GM19023 (cell line): ENCODE data around the gene PROC.
"Not testable (repeated sequence)": the region's sequence is repeated elsewhere in the genome, so short reads cannot be mapped to it uniquely, and the experiment has no call there.

Experiments
- ATAC-seq: cut with Tn5 transposase; IDR thresholded peaks from one replicate; pipeline ENCODE4 v1.9.1; 2021; ENCODE audit warnings: mild to moderate bottlenecking, moderate library complexity; ENCODE audit not compliant: unreplicated experiment

The PROC gene

GRCh38 chr2:127425540-127426490, 7.6 kb downstream of the PROC start:
- no peak for ATAC-seq

DNA sequence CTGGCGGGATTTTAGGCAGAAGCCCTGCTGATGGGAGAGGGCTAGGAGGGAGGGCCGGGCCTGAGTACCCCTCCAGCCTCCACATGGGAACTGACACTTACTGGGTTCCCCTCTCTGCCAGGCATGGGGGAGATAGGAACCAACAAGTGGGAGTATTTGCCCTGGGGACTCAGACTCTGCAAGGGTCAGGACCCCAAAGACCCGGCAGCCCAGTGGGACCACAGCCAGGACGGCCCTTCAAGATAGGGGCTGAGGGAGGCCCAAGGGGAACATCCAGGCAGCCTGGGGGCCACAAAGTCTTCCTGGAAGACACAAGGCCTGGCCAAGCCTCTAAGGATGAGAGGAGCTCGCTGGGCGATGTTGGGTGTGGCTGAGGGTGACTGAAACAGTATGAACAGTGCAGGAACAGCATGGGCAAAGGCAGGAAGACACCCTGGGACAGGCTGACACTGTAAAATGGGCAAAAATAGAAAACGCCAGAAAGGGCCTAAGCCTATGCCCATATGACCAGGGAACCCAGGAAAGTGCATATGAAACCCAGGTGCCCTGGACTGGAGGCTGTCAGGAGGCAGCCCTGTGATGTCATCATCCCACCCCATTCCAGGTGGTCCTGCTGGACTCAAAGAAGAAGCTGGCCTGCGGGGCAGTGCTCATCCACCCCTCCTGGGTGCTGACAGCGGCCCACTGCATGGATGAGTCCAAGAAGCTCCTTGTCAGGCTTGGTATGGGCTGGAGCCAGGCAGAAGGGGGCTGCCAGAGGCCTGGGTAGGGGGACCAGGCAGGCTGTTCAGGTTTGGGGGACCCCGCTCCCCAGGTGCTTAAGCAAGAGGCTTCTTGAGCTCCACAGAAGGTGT, 8.5 kb downstream of the PROC start:
- ATAC-seq, result no peak

DNA sequence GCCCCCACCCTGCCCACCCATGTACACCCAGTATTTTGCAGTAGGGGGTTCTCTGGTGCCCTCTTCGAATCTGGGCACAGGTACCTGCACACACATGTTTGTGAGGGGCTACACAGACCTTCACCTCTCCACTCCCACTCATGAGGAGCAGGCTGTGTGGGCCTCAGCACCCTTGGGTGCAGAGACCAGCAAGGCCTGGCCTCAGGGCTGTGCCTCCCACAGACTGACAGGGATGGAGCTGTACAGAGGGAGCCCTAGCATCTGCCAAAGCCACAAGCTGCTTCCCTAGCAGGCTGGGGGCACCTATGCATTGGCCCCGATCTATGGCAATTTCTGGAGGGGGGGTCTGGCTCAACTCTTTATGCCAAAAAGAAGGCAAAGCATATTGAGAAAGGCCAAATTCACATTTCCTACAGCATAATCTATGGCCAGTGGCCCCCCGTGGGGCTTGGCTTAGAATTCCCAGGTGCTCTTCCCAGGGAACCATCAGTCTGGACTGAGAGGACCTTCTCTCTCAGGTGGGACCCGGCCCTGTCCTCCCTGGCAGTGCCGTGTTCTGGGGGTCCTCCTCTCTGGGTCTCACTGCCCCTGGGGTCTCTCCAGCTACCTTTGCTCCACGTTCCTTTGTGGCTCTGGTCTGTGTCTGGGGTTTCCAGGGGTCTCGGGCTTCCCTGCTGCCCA, 9.3 kb downstream of the PROC start:
- no peak for ATAC-seq

DNA sequence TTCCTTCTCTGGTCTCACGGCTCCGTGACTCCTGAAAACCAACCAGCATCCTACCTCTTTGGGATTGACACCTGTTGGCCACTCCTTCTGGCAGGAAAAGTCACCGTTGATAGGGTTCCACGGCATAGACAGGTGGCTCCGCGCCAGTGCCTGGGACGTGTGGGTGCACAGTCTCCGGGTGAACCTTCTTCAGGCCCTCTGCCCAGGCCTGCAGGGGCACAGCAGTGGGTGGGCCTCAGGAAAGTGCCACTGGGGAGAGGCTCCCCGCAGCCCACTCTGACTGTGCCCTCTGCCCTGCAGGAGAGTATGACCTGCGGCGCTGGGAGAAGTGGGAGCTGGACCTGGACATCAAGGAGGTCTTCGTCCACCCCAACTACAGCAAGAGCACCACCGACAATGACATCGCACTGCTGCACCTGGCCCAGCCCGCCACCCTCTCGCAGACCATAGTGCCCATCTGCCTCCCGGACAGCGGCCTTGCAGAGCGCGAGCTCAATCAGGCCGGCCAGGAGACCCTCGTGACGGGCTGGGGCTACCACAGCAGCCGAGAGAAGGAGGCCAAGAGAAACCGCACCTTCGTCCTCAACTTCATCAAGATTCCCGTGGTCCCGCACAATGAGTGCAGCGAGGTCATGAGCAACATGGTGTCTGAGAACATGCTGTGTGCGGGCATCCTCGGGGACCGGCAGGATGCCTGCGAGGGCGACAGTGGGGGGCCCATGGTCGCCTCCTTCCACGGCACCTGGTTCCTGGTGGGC, 10.0 kb downstream of the PROC start:
- ATAC-seq, result no peak

- ATAC-seq, result no peak
Observed at GRCh38 chr2:127428815-127429109, 10.5 kb downstream of the PROC start.

DNA sequence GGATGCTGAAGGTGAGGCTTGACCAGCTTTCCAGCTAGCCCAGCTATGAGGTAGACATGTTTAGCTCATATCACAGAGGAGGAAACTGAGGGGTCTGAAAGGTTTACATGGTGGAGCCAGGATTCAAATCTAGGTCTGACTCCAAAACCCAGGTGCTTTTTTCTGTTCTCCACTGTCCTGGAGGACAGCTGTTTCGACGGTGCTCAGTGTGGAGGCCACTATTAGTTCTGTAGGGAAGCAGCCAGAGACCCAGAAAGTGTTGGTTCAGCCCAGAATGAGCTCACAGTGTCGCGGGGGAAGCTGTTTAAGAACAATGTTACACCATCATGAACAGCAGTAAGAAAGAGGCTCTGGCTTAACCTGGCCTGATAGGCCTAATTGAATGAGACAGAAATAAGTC, 11.1 kb downstream of the PROC start:
- no peak for ATAC-seq

GRCh38 chr2:127429844-127430425, 11.7 kb downstream of the PROC start:
- ATAC-seq, result no peak

DNA sequence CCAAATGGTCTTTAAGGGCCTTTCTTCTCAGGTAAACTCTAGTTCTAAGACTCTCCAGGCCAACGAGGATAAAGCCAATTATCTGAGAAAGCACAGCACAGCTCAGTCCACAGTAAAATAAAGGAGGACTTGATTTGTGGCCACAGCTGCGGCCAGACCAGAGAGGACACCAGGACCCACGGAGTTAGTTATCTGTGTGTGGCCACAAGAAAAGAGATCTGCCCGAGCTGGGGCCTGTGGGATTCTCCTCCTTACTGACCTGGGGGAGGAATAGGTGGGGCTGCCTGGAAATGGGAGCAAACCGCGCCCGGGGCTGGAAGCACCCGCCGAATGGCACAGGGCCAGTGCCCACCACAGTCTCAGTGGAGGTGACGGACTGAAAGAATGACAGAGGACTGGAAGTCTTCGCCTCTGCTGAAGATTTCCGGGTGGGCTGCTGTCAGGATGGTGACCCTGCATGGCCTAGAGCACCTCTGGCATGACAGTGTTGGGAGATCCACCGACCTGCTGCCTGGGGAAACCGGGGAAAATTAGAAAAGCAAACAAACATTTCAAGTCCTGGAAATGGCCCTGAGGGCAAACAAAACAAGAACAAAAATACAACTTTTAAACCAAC, 13.3 kb downstream of the PROC start:
- no peak for ATAC-seq

DNA sequence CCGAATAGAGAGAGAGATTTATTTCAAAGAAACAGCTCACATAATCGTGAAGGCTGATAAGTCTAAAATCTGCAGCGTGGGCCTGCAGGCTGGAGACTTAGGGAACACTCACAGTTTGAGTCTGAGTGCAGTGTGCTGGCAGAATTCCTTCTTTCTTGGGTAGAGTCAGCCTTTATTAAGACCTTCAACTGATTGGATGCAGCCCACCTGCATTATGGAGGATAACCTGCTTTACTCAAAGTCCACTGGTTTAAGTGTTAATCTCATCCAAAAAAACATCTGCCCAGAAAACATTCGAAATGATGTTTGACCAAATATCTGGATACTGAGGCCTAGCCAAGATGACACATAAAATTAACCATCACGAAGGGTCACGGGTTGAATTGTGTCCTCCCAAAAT, 16.3 kb downstream of the PROC start:
- ATAC-seq, result no peak

GRCh38 chr2:127437056-127437455, 18.8 kb downstream of the PROC start:
- no peak for ATAC-seq

GRCh38 chr2:127437781-127438726, 19.8 kb downstream of the PROC start:
- no peak for ATAC-seq

DNA sequence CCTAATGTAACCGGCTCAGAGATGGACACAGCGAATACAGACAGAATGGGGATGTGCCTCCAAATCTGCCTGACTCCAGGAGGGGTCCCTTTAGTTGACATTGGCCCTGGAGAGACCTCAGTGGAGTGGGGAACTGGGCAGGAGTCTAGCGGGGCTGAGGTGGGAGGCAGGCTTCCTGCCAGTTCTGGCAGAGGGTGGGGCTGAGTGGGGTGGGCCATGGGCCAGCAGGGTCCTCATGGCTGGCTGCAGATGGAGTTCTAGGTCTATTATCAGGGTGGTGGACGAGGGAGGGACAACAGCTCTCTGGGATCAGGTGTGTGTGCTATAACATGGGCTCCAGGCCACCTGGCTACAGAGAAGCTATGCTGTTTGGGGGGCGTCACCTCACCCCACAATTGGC, 21.1 kb downstream of the PROC start:
- ATAC-seq, result no peak

- ATAC-seq, result no peak
Observed at GRCh38 chr2:127448526-127448925, 30.3 kb downstream of the PROC start.

DNA sequence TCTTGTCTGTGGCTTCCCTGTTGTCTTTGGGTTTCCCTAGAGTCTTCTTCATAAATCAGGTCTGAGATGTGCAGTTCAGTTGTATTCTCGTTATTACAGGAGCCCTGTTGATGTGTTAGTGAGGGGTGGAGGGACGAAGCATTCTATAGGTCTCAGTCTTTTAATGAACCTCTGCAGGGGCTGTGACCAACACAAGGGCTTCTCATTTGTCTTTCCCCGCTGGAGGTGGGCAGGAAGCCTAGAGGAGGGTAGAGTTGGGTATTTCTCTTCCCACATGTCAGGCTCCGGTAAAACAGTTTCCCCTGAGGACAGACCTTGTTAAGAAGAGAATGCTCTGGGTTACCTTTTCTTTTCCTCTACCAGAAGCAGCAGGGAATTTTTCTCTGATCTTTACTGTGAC, 31.2 kb downstream of the PROC start:
- ATAC-seq, result no peak

- ATAC-seq, result no peak
Observed at GRCh38 chr2:127449898-127450297, 31.7 kb downstream of the PROC start.

- no peak for ATAC-seq
Observed at GRCh38 chr2:127451981-127452380, 33.8 kb downstream of the PROC start.

DNA sequence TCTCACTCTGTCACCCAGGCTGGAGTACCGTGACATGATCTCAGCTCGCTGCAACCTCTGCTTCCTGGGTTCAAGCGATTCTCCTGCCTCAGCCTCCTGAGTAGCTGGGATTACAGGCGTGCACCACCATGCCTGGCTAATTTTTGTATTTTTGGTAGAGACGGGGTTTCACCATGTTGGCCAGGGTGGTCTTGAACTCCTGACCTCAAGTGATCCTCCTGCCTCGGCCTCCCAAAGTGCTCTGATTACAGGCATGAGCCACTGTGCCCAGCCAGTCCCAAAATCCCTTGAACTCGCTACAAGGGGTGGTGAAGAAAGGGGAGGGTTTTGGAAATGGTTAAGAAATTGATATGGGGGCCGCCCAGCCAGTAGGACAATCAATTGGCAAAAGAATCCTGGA, 34.2 kb downstream of the PROC start:
- ATAC-seq, result not testable (repeated sequence)

GRCh38 chr2:127453013-127453391, 34.8 kb downstream of the PROC start:
- no peak for ATAC-seq
